Urothelium cell line (cell line): ENCODE measurements around the gene LPAR3.

Experiments used
- DNase-seq: peaks from one replicate; pipeline ENCODE4 v3.0.0; 2011; ENCODE audit warnings: low spot score, mixed read lengths
- FAIRE-seq: peaks from 2 replicates; lab custom pipeline; 2011; peaks lifted over from hg19 to GRCh38; lab: Jason Lieb, UNC

Gene LPAR3

GRCh38 chr1:84833194-84833593 is 59.8 kb downstream of the LPAR3 start:
- DNase-seq, result no peak
- FAIRE-seq, result no peak

GRCh38 chr1:84830136-84830535 is 62.9 kb downstream of the LPAR3 start:
- no peak for DNase-seq
- no peak for FAIRE-seq

DNA sequence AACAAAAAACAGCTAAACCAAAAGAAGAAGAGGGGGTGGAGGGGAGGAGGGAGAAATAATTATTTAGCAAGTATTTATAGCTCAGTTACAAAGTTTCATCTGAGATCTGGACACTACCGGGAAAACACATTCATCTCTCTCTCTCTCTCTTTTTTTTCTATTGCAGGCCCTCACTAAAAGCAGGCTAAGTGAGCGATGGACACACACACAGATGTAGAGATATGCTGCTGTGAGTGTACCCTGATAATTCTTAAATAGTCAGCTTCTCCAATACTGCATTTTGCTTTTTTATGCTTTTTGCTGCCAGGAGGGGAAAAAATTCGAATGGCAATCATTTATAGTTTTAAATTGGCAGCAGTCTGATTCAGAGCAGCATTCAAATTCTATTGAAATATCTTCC is 65.0 kb downstream of the LPAR3 start:
- FAIRE-seq, result no peak
- no peak for DNase-seq

GRCh38 chr1:84827555-84827954 is 65.5 kb downstream of the LPAR3 start:
- no peak for FAIRE-seq
- DNase-seq, result no peak

- DNase-seq (no peak), FAIRE-seq (no peak)
These were observed 67.8 kb downstream of the LPAR3 start for GRCh38 chr1:84825161-84825560.

GRCh38 chr1:84823991-84824390 is 69.0 kb downstream of the LPAR3 start:
- FAIRE-seq (no peak), DNase-seq (no peak)

- FAIRE-seq (no peak), DNase-seq (no peak)
These were observed 69.5 kb downstream of the LPAR3 start for GRCh38 chr1:84823511-84823910.

DNA sequence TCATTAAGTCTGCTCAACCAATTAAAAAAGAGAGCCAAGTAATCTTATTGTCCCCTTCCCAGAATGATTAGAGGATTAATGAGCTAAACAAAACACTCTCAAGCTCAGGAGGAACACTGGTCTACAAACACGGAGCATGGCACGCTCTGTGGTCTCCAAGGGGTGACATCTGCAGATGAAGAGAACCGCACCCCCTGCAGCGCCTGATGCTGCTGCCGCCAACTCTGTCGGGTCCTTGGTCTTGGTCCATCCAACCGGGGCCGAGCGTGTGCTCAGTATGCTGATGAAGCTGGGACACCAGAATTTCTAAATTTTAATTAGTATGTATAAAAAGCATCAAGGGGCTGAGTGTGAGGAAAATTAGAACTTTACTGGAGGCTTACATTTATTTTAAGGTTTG is 82.7 kb downstream of the LPAR3 start:
- FAIRE-seq (no peak), DNase-seq (no peak)

DNA sequence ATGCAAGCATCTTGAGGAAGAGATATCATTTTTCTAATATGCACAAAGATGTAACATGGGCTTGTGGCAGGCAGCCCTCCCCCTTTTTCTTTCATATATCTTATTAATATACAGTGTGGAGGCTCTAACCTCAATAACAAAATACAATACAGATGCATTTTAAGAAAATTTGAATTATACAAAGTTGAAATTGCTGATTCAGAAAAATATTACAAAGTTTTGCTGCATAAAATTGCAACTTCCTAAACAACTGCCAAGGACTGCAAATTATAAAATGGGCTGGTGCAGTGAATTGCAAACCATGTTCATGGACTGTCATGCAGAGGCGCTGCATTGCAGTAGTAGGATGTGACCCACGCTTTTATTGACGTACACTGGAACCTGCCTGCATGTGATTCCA is 84.0 kb downstream of the LPAR3 start:
- DNase-seq (no peak), FAIRE-seq (no peak)

GRCh38 chr1:84803604-84804003 is 89.4 kb downstream of the LPAR3 start:
- no peak for DNase-seq
- FAIRE-seq, result no peak

GRCh38 chr1:84802567-84803232 is 90.3 kb downstream of the LPAR3 start:
- FAIRE-seq, result no peak
- DNase-seq, result no peak

DNA sequence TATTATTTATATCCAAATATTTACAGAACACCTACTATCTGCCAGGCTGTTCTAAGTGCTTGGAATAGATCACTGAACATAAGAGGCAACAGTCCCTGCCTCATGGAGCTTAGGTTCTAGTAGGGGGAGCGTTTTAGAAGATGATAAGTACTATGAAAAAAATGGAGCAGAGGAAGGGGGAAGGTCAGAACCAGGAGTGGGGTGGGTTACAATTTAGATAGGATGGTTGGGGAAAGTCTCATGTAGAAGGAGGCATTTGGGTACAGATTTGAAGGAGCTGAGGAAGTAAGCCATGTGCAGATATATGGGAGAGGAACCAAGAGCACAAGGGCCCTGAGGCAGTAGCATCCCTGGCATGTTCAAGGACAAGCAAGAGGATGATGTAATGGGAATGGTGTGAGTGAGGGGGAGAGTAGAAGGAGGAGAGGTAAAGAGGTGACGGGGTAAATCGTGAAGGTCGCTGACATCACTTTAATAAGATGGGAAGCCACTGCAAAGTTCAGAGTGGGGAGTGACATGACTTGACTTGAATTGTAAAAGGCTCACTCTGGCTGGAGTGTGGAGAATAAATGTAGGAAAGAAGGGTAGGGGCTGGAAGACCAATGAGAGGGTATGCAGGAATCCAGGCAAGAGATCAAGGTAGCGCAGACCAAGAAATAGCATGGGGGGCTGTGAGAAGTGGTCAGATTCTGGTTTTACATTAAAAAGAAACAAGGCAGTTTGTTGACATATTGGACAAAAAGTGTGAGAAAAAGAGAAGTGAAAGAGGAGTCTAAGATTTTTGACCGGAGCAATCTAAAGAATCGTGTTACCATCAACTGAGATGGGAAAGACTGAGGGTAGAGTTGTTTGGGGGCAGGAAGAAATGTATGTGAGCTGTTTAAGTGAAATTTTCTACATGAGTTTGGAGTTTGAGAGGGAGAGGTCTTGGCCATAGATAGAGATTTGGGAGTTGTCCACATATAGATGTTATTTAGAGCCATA is 92.6 kb downstream of the LPAR3 start:
- DNase-seq (no peak), FAIRE-seq (no peak)

- DNase-seq (no peak), FAIRE-seq (no peak)
These were observed 95.4 kb downstream of the LPAR3 start for GRCh38 chr1:84797603-84798002.

- FAIRE-seq (no peak), DNase-seq (no peak)
These were observed 96.9 kb downstream of the LPAR3 start for GRCh38 chr1:84795966-84796600.

DNA sequence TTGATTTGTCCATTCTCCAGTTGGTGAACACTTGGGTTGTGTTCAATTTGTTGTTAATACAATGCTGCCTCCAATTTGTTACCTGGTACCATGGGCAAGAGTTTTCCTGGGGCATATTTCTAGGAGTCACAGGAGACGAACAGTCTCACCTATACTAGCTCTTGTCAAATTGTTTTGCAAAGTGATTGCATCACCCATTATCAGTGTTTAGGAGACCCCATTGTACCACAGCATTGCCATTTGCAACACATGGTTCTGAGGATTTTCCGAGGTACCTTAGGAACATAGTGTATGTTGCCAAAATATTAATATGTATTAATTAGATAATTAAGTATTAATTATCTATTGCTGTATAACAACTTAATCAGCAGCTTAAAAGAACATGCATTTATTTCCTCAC is 97.8 kb downstream of the LPAR3 start:
- DNase-seq (no peak), FAIRE-seq (no peak)

- DNase-seq (no peak), FAIRE-seq (no peak)
These were observed 100.6 kb downstream of the LPAR3 start for GRCh38 chr1:84792421-84792820.

DNA sequence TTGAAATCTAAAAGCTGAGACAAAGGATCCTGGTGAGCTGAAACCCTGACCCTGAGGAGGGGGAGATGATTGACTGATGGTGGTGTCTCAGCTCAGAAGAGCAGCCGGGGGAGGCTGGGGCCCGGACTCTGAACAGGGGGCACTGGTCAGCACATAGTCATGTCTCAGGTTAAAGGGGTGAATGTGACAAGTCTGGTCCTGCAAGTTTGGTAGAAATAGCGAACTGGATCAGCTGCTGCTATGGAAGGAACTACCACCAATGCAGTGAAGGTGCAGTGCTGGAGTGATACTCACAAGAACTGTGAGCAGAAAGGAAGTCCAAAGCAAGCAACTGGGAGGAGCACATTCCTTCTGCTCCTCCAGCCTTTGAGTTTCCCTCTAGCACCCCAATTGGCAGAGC is 104.0 kb downstream of the LPAR3 start:
- DNase-seq, result no peak
- no peak for FAIRE-seq

GRCh38 chr1:84785271-84786036 is 107.6 kb downstream of the LPAR3 start:
- FAIRE-seq (no peak), DNase-seq (no peak)

DNA sequence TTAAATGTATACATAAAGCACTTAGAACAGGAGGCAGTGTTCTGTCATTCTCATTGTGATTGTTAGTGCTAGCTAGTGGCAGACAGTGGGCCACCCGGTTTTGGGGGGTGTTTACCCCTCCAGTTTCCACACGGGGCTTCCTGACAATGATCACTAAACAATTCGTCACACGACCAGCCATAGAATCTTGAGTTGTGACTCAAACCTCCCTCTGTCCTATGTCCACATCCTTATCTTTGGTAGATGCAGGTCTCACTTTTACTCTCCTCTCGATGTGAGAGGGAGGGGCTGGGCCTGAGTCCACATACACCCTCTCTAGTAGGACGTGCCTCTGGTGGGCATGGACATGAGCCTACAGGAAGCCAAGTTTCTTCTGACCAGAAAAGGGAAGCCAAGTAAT is 110.1 kb downstream of the LPAR3 start:
- no peak for DNase-seq
- no peak for FAIRE-seq

- FAIRE-seq (no peak), DNase-seq (peak; percentile 70)
These were observed 110.8 kb downstream of the LPAR3 start for GRCh38 chr1:84781946-84782771.
